DMS153 treated with DMSO at 0.1 percent for 48 hours (cell line): Measurements from ENCODE around the gene DCDC2C.

Source experiments
- DNase-seq: peaks from one replicate; lab custom pipeline; 2025; ENCODE audit not compliant: unreplicated experiment; lab: John Stamatoyannopoulos, UW

The DCDC2C gene

GRCh38 chr2:3742743-3743508, 39.6 kb downstream of the DCDC2C start:
- no peak for DNase-seq

DNA sequence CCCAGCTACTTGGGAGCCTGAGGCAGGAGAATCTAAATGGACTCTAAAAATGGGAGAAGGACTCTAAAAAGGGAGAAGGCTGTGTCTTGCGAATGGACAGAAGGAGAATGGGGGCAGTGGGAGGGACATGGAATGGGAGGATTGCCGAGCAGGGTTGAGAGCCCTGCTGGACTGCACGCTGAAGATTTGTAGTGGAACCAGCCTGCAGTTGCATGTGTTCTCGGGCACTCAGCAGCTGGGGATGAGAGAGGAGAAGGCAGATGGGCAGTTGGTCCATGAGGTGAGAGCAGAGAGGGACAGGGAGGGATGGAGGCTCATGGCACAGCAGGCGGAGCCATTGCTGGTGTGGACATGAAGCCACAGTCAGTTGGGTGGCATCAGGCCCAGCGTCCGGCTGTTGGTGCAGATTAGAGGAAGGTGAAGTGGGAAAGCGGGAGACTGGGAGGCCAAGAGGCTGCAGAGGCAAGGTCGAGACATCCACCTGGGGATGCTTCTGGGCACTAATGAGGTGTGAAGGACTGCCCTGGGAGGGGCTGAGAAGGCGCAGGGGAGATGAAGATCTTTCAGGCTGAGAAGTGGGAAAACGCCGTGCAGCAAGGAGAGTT, 40.7 kb downstream of the DCDC2C start:
- no peak for DNase-seq

DNA sequence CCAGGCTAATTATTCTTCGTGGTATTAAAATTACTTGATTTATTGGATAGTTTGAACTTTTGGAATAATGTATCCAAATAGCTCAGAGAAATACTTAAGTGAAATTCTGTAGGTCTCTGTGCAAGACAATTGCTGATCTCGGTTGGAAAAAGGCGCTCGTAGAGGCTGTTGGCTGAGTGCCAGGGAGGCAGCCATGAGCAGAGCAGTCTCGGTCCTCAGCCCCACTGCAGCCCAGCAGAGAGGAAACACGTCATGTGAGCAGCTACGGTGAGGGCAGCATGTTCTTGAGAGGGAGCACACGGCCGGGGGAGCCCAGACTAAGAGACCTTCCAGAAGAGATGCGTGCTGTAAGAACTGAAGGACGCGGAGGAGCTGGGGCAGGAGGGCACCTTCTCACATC, 42.5 kb downstream of the DCDC2C start:
- no peak for DNase-seq

DNA sequence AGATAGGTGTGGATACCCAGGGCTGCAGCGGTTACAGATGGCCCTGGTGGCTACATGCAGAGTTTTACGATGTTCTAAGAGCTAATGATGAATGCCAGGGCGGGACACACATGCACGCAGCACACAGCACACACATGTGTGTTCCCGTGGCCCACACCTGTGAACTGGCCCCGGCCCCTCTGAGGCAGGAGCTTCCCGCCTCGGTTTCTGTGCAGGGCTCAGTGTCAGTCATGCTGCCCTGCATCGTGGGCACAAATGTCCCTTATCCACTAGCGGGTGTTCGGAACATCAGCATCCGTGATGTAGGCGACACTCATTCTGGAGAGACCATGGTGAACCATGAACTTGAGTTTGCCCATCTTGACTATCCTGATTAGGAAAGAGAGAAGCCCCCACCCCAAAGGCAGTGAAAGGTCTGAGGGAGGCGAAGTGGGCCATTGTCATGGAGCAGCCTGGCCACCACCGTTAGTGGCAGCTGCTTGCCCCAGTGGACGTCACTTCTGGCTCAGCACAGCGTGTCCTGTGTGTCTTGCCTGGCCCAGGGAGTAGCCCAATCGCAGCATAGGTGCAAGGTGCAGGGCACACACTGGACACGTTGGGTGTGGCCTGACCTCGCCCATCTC, 43.8 kb downstream of the DCDC2C start:
- DNase-seq = no peak

GRCh38 chr2:3747826-3748225, 44.5 kb downstream of the DCDC2C start:
- DNase-seq = no peak

DNA sequence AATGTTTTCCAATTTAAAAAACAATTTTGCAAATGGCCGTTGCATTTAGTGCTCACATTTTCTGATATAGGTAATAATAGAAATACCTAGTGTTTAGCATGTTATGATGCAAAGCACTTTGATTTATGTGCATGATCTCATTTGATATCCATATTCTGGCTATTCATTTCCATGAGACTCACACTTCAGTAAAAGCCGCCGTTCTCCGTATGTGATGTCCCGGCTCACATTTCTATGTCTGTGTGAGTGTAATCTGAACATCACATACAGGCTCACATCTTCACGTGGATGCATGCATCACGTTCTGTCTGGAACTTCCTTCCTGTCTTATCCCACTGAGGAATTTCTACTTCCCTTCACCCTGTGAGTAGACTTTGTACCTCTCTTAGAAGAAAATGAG, 45.8 kb downstream of the DCDC2C start:
- no peak for DNase-seq

GRCh38 chr2:3751251-3751650, 47.9 kb downstream of the DCDC2C start:
- DNase-seq = no peak

DNA sequence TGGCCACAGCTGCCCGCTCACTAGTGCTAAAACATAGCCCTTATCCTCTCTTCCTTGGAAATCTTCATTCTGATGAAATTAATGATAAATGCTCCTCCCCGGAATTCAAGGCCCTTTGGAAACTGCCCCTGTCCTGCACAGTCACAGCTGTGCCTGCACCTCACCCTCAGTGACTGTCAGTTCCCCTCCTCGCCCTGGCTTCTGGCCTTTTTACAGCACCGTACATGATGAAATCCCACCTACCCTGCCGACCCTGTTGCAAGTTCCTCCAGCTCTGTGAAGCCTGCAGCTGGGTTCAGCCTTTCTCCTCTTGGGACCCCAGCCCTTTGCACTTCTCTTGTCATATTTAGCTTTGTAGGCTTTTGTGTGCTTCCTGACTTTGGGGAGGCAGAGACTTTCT, 48.4 kb downstream of the DCDC2C start:
- DNase-seq = no peak

DNA sequence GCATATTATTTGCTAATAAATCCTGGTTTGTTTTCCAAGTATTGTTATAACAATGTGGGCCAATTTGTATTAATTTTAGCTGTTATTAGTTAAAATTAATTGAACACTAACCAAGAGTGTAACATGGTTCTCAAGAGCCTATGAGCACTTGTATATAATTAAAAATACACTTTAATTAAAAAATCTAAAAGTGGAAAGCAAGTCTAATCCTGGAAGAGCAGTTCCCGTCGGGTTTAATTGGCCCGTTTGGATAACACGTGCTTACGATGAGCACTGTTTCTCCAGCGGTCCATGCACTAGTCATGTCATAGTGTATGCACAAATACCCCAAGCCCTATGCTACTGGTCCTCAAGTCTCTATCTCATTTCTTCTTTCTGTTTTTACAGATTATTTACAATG, 49.0 kb downstream of the DCDC2C start:
- DNase-seq = no peak

DNA sequence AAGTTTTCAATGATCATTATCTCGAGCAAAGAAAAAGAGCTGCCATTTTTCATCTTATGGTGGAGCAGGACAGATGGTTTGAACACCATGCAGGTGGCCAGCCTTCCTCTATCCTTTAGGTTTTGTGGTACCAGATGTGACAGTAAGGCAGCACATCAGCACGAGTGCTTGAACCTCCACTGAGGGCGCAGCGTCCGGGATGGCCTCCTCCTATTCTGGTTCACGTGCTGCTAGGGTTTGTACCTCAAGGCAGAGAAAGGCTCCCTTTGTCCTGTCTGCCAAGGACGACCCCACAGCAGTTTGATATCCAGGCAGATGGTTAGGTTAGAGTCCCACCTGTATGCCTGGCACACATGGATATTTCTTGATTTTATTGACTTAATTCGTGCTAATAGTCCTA, 50.2 kb downstream of the DCDC2C start:
- DNase-seq = no peak

- DNase-seq = no peak
Measured at GRCh38 chr2:3754280-3754679, 50.9 kb downstream of the DCDC2C start.

DNA sequence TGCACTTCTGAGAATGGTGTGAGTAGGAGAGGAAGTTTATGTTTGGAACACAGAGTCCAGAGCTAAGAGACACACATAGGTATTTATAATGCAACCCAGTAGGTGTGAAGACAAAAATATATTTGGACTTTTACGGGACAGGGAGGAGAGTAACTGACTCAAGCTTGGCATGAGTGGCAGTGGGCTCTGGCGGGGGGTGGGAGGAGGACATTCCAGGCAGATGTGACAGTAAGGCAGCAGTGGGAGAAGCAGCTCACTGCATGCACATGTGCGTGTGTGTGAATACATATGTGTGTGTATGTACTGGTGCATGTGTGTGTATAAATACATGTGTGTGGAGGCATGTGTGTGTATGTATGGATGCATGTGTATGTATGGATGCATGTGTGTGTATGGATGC, 51.4 kb downstream of the DCDC2C start:
- no peak for DNase-seq

- no peak for DNase-seq
Measured at GRCh38 chr2:3755277-3755676, 51.9 kb downstream of the DCDC2C start.

DNA sequence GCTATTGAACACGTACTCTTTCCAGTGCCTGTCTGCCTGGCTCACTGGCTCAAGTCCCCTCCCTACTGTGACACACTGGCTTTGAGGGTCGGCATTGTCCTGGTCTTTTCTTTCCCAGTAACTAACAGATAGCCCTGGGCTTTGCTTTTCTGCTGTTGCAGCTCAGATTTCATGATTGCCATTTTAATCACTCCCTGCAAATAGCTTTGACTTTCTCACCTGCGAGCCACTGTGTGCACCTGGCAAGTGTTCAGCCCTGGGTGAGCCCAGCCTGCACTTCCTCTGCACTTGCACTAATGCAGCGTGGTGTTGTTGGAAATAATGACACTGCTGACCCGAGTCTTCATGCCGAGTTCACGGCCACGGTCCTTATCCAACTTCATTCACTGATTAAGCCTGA, 52.9 kb downstream of the DCDC2C start:
- peak; percentile 75 for DNase-seq

DNA sequence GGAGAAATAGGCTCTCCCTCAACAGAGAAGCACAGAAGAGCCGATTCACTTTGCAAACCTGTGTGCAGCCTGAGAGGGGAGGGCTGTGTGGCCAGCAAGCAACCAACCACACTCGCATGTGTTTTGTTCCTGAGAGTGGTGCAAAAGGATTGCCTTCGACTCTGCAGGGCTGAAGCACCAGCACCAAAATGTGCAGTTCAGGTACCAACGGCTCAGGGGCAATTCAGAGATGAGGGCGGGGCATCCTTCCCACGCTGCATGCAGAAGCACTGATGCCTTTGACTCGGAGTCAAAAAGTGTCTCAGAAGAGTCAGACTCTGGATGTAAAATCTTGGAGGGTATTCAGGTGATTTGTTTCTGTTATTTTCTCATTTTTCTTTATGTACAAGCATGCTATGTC, 55.5 kb downstream of the DCDC2C start:
- DNase-seq = no peak

- DNase-seq = no peak
Measured at GRCh38 chr2:3759331-3759730, 56.0 kb downstream of the DCDC2C start.

DNA sequence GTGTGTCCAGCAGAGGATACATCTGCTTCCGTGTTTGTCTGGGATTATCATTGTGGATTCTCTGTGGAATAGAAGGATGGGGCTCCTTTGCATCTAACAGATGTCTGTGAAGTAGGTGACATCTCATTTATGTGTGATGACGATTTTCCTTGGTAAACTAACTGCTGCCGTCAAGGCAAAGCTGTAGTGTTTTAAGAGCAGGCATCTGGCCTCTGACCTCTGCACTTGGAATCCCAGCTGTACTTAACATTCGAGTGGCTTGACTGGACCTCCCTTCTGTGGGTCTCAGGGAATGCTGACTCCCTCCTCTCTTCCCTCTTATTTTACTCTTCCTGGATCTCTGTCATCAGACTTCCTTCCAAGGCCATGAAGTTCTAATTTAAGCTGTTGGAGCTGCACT, 56.4 kb downstream of the DCDC2C start:
- no peak for DNase-seq

GRCh38 chr2:3761272-3761671, 57.9 kb downstream of the DCDC2C start:
- no peak for DNase-seq

DNA sequence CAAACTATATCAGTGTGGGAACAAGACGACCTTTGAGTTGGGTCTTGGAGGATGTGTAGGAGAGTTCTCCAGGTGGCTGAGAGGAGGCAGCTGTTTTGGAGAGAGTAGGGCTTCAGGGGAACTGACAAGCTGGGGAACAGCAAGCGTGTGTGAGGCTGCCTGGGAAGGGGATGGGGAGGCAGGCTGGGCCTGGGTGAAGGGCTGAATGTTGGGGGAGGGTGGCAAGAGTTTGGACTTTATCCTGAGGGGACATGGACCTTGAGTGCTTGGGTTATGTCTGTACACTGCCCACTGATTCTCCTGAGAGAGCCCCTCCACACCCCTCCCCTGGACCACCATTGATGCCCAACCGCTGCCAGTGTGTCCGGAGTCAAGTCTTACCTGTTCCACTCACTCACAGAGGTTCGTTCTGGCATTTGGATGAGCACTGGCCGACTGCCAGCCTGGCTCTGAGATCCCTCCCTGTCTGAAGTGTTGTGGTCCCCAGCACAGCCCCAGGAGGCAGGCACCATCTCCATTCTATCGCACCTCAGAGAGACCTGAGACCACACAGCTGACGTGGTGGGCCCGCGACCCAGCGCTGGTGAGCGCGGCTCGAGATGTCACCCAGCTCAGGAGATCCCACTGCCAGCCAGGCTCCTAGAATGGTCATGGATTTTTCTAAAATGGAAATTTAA, 59.5 kb downstream of the DCDC2C start:
- no peak for DNase-seq

GRCh38 chr2:3766824-3767223, 63.4 kb downstream of the DCDC2C start:
- DNase-seq = no peak

DNA sequence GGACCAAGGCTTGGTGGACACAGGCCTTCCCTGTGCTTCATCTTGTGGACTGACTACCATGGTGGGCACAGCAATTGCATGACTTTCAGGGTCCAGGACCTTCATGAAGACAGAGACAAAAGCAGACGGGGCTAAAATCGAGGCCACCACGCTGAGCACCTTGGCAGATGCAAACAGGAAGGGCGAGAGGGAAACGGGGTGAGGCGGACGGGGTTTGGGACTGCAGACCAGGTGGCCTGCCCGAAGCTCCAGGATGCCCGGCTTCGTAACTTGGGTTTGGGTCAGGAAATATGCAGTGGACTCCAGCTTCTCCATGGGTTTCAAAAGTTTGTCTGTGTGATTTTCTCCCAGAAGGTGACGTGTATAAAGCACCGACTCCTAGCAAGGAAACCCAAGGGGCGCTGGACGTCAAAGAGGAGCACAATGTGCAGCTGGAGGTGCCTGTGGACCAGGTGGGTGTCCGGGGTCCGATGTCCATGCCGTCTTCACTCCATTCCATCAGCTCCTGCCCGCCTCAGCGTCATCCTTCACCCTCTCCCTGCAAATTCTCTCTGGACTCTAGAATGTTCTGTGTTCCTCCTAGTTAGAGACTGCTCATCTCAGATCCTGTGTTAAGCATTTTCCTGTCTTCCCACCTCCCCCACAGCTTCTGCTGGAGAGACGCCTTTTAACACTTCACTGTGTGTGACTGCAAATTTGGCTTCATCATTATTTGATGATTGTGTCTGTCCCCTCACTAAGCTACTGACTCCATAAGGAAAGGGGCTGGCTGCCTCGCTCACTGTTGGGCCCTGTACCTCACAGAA, 65.8 kb downstream of the DCDC2C start:
- no peak for DNase-seq
